ENCODE results near the gene TNP2. TPM values are rescaled to one million over a fixed set of nuclear protein-coding genes. Genes with fewer than 3 reads are reported as not detected.

Gene TNP2
- total and polyA plus RNA-seq, 9 of the 15 experiments (the other 6 are each of a cell fraction or from before 2014, with no cell fraction given): not detected

GRCh38 chr16:11238272-11239202, 30.6 kb downstream of the TNP2 start (continued):
- TF ChIP-seq ZNF592 (IDR thresholded peaks at IDR 0.05) (peak; percentile 84), GTF2E2 (tag; IDR thresholded peaks at IDR 0.05) (no peak), CHD7 (IDR thresholded peaks at IDR 0.05; ENCODE audit: low read depth, low read length) (no peak)

Measured in K562 (cell line).